Hepatocyte (in vitro differentiated cells): ENCODE data around the gene MBIP.

Source experiments
- CTCF ChIP-seq: fragments of 200-600 bp; sonication (generic); IDR thresholded peaks from 2 replicates; pipeline ENCODE4 v1.5.1; 2016; ENCODE audit warnings: antibody characterized with exemption, mild to moderate bottlenecking; ENCODE audit not compliant: poor library complexity
- EZH2 ChIP-seq: fragments of 200-600 bp; sonication (generic); IDR thresholded peaks from 2 replicates; pipeline ENCODE4 v1.6.1; 2016; ENCODE audit warnings: antibody characterized with exemption, mild to moderate bottlenecking, borderline replicate concordance

GRCh38 chr14:36268121-36268520, 52.3 kb downstream of the MBIP start:
- TF ChIP-seq CTCF (no peak), EZH2 (no peak)
